ENCODE data around the gene GRK2.

DNA sequence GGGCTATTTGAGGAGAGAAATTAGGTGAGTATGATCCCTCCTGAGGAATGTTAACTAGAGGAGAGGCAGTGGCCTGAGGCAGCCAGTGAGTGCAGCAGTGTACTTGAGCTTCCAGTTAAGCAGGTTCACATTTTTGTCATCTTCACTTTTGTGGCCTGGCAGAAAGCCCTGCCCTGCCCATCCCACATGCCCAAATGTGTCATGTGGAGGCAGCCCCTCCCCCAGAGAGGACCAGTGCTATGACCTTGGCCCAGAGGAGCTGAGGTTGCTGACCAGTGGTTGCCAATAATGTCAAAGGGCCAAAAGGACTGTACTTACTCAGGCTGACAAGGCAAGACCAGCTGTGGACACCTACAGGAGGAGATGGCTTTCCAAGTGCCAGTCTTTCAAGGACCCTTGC, 17.6 kb upstream of the GRK2 start:
- TF ChIP-seq TAF1 (IDR thresholded peaks at IDR 0.05; ENCODE audit: borderline replicate concordance, low read depth, low read length) (no peak), POLR2A (IDR thresholded peaks at IDR 0.05; ENCODE audit: low read depth, low read length) (no peak)

Measured in GM12892 (cell line).